Occipital lobe (tissue), 2 donors: ENCODE data around the gene KCTD10. TPM values are rescaled to one million over a fixed set of nuclear protein-coding genes. Genes with fewer than 3 reads are reported as not detected.
A peak's percentile ranks its signal among the peaks of the same experiment; 100 is the strongest.

Experiments
- DNase-seq: peaks from one replicate; lab custom pipeline; 2025; lab: John Stamatoyannopoulos, UW
- total RNA-seq: library from RNA; depleted of rRNA; stranded (reverse); fragments of >200 nt; gene quantifications from one replicate; pipeline ENCODE4 v1.2.3, GENCODE V29; 2014

KCTD10 gene
- 55.2 TPM for total RNA-seq

GRCh38 chr12:109477185-109477962 is at the start of gene KCTD10, which contains the start of gene UBE3B:
KCTD10 (minus strand) TSS chr12:109477300; CDS start chr12:109477262, 38 bp downstream.
UBE3B (plus strand) TSS chr12:109477634; CDS start chr12:109483552, 5,918 bp downstream.
- DNase-seq, result peak; percentile 70

GRCh38 chr12:109525279-109525585 is 48.1 kb upstream of the KCTD10 start:
- no peak for DNase-seq

DNA sequence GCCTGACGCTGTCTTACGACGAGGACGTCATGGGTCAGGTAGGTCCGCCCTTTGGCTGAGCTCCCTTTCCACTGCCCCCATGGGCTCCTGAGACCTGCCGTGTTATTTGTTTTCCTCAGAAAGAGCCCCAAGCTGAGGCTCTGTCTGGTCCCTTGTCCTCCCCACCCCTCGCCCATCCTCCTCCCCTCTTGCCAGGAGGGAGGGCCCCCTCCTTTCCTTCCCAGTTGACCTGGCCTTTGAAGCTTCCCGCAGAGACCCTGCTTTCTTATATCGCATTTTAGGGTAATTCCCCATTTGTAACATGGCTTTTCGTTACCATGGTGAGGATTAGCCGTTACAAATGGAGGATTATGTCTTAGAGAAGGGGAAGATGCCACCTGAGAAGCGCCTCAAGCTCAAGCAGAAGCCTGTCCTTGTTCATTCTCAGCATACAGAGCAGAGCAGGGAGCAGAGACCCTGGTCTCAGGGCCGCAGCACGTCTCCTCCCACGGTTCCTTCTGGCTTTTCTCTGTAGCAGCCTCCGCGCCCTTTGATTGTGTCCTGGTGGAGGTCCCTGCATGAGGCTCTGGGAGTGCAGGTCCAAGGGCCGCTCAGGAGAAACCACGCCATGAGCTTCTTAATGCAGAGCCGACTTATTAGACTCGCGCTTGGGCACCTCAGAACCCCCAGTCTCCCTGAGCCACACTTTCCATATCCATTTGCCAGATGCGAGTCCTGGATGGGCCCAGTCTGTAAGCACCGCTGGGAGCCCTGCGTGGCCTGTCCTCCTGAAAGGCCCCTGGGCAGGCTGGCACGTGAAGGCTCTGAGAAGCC is 47.6 kb upstream of the KCTD10 start:
- DNase-seq, result no peak

DNA sequence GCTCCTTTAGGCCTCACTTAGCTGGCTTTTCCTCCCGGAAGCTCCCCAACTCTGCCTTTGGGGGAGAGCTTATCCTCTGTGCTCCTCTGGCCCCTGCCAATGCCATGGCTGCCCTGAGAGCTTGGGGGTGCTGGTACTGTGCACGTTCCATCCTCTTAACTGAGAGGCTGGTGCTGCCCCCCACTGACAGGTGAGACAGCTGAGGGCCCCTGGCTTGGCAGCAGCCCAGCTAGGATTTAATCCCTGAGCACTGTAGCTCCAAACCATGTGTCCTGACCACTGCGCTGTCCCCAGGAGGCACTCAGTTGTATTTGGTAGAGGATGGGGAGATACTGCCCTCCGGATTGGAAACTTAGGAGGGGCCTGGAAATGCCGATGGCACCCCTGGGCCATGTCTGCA is 46.4 kb upstream of the KCTD10 start:
- DNase-seq, result no peak

- DNase-seq, result no peak
Measured at GRCh38 chr12:109523071-109523470, 46.0 kb upstream of the KCTD10 start.

DNA sequence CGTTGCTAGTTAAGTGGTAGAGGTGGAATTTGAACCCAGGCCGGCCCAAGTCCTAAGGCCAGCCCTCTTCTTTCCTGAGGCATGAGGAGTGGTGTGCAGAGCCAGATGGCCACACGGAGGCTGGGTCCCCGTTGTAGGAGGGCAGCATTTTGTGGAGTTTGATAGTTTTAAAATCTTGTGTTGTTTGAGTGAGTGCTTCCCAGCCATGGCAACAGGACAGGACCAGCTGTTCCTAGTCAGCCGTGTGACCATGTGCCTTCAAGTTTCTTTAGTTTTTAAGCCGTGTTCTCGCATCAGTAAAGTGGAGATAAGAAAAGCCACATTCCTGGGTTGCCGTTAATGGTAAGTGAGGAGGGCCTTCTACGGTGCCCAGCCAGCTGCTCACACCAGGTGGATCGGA is 44.7 kb upstream of the KCTD10 start:
- no peak for DNase-seq

DNA sequence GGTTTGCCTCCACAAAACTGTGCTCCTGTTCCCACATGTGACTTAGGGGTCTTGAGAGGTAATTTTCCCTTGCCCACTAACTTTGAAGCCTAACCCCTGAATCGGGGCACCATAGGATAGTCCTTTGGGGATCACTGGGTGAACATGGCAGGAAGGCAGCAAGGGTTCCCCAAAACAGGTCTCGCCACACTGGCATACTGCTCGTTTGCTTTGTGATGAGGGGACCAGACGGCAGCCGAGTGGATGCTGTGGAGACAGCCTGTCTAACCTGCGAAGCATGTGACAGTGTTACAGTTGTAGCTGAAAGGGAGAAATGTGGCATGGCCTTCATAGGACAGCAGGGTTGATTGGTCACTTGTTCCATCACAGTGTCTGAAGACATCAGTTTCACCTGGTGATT is 42.7 kb upstream of the KCTD10 start:
- DNase-seq, result no peak

GRCh38 chr12:109518820-109519665 is 41.9 kb upstream of the KCTD10 start:
- DNase-seq, result peak; percentile 22

GRCh38 chr12:109517619-109518018 is 40.5 kb upstream of the KCTD10 start:
- no peak for DNase-seq

GRCh38 chr12:109513977-109514376 is 36.9 kb upstream of the KCTD10 start:
- no peak for DNase-seq

DNA sequence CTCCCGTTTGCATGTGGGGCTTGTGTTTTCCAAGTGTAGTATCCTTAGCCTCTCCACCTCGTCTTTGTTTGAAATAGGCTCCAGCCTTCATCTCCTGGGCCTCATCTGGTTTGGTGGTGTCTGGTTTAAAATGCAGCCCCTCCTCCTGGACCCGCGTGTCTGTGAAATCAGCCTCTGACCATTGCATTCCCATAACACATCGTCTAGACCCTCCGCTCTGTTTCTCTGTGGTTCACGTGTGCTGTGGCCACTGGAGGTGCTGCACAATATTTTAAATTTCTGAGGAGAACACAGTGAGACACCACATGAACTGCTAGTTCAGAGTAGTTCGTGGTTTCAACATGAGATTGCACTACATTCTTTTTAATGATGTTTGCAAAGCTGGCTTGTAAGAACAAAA is 36.0 kb upstream of the KCTD10 start:
- DNase-seq, result no peak

- no peak for DNase-seq
Measured at GRCh38 chr12:109512608-109513007, 35.5 kb upstream of the KCTD10 start.

GRCh38 chr12:109510196-109510595 is 33.1 kb upstream of the KCTD10 start:
- no peak for DNase-seq

DNA sequence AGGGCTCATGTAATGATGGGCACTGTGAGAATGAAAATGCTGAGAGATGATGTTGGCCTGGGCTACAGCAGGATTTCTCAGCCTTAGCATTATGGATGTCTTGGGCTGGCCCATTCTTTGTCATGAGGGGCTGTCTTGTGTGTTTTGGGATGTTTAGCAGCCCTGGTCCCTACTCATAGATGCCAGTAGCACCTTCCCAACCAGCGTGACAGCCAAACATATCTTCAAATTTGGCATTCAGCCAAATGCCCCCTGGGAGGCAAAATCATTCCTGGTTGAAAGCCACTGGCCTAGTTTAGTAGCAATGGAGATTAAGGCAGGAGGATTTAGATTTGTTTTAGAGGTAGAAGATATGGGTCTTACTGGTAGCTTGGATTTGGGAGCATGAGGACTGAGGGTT is 27.0 kb upstream of the KCTD10 start:
- no peak for DNase-seq

- DNase-seq, result no peak
Measured at GRCh38 chr12:109503611-109504010, 26.5 kb upstream of the KCTD10 start.

GRCh38 chr12:109502332-109502731 is 25.2 kb upstream of the KCTD10 start:
- DNase-seq, result no peak

- no peak for DNase-seq
Measured at GRCh38 chr12:109501299-109501698, 24.2 kb upstream of the KCTD10 start.

- no peak for DNase-seq
Measured at GRCh38 chr12:109500406-109501185, 23.5 kb upstream of the KCTD10 start.

DNA sequence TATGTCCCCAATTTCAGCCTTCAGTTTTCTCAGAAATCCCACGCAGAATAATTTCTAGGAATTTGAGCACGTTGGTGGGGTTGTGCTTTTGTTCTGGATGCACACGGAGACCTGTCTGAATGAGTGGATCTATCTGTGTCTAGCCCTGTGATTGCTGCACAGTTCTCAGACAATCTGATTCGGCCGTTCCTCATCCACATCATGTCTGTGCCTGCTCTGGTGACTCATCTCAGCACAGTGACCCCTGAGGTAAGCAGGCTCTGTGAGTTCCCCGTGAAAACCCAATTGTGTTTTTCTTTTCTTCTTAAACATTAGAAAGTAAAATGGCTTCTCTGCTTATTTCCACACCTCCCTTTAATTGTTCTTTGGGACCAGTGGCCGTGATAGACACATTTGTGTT is 20.6 kb upstream of the KCTD10 start:
- no peak for DNase-seq

DNA sequence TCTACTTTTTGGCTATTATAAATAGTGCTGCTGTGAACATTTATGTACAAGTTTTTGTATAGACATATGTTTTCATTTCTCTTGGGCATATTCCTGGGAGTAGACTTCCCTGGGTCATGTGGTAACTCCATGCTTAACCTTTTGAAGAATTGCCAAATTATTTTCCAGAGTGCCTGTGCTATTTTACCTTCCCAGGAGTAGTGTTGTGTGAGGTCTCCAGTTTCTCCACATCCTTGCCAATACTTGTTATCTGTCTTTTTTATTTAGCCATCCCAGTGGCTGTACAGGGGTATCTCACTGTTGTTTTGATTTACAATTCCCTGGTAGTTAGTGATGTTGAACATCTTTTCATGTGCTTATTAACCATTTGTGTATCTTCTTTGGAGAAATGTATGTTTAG is 19.2 kb upstream of the KCTD10 start:
- no peak for DNase-seq

DNA sequence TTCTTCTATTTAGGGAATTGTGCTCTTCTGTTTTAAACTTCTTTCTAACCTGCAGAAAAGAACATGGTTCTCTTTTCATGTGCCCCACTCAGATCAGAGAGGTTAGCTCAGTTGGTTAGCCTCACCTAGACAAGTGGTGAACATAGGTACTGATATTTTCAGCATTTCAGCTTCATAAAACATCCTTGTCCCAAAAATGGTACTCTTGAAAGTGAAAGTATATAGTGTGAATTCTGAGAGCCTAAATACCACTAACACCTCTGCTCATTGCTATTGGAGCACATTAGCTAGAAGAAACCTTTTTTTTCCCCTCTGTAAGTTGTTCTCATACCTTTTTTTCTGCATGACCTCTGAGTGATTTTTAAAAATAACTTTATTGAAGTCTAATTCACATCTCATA is 17.9 kb upstream of the KCTD10 start:
- no peak for DNase-seq
